ENCODE data around the gene ADGRD1.

ADGRD1 gene

DNA sequence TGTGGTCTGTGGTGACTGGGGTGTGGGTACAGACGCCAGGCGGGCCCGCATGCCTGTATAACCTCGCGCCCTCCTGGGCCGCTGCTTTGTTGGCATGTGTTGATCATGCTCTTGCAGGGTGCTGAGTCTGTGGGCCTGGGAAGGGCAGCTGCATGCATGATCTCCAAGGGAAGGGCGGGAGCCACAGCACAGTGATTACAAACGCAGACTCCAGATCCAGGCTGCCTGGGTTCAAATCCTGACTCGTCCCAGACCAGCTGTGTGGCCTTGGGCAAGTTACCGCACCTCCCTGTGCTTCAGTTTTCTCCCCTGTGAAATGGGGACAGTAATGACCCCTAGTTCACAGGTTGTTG, 24.0 kb downstream of the ADGRD1 start:
- no peak overlapping the region for H3K9ac ChIP-seq (ENCODE audit: low read length)
- H3K36me3 ChIP-seq (ENCODE audit: control insufficient read depth, insufficient read depth, low read length, severe bottlenecking): peaks cover 3% of the 10 kb centered on the region
- peaks cover 5% of the 10 kb centered on the region for H3K27me3 ChIP-seq (replicated peaks; ENCODE audit: control insufficient read depth, insufficient read depth, low read length)
- H3K9me3 ChIP-seq (ENCODE audit: control insufficient read depth, low read length): no peaks in the 10 kb centered on the region
- DNase-seq (ENCODE audit: low read depth): no peak
- H3K4me3 ChIP-seq (ENCODE audit: low read length): no peak overlapping the region
- peaks cover 10% of the 10 kb centered on the region for H3K4me1 ChIP-seq (ENCODE audit: control insufficient read depth, insufficient read depth, low read length)

DNA sequence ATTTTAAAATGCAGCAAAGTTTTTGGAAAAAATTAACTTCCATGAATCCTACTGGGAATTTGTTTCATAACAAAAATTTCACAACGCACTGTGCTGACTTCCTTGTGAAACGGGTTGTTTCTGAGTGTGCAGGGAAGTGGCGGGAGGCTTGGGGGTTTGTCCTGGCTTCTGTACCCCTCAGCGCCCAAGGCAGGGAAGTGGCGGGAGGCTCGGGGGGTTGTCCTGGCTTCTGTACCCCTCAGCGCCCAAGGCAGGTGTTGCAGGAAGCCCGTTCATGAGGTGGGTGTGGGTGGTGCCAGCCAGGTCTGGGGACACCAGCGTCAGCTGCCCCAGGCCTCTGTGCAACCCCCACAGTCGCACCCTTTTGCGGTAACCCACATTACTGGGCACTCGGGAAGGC, 25.1 kb downstream of the ADGRD1 start:
- DNase-seq (ENCODE audit: low read depth): no peak
- Histone ChIP-seq H3K36me3 (ENCODE audit: control insufficient read depth, insufficient read depth, low read length, severe bottlenecking) (no peaks in the 10 kb centered on the region), H3K4me3 (ENCODE audit: low read length) (peak overlapping the region; percentile 35)

DNA sequence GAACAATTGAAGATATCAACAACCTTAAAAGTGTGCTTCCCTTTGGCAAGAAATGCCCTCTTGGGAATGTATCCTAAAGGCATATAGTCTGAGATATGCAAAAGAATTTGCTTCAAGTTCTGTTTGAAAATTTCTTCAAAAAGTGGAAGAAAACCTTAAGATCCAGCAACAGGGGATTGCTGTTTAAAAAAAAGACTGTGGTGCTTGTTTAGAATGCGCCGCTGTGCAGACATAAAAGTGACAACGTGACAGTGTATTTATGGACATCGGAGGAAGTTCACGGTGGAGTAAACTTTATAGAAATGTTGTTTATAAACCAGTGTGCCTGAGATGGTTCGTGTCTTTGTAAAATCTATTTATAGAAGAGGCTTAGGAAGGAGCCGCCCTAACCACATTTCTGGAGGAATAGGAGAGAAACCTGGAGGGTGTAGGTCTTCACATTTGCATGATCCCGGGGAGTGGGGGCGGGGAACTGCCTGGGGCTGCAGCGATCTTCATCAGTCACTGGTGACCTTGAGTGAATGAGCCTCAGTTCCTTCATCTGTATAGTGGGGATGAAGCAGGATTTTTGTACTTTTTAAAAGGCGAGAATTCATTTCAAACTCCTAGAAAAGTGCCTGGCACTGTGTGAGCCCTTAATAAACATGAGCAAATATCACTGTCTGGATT, 27.5 kb downstream of the ADGRD1 start:
- Histone ChIP-seq H3K27me3 (replicated peaks; ENCODE audit: control insufficient read depth, insufficient read depth, low read length) (no peaks in the 10 kb centered on the region), H3K36me3 (ENCODE audit: control insufficient read depth, insufficient read depth, low read length, severe bottlenecking) (no peaks in the 10 kb centered on the region), H3K4me1 (ENCODE audit: control insufficient read depth, insufficient read depth, low read length) (peaks cover 10% of the 10 kb centered on the region), H3K9me3 (ENCODE audit: control insufficient read depth, low read length) (no peaks in the 10 kb centered on the region), H3K9ac (ENCODE audit: low read length) (no peak overlapping the region), H3K4me3 (ENCODE audit: low read length) (no peak overlapping the region)
- no peak for DNase-seq (ENCODE audit: low read depth)

More for the DNA sequence above, 25.1 kb downstream of the ADGRD1 start:
- Histone ChIP-seq H3K27me3 (replicated peaks; ENCODE audit: control insufficient read depth, insufficient read depth, low read length) (peaks cover 5% of the 10 kb centered on the region), H3K4me1 (ENCODE audit: control insufficient read depth, insufficient read depth, low read length) (peaks cover 10% of the 10 kb centered on the region), H3K9me3 (ENCODE audit: control insufficient read depth, low read length) (no peaks in the 10 kb centered on the region), H3K9ac (ENCODE audit: low read length) (peak overlapping the region; percentile 49)

DNA sequence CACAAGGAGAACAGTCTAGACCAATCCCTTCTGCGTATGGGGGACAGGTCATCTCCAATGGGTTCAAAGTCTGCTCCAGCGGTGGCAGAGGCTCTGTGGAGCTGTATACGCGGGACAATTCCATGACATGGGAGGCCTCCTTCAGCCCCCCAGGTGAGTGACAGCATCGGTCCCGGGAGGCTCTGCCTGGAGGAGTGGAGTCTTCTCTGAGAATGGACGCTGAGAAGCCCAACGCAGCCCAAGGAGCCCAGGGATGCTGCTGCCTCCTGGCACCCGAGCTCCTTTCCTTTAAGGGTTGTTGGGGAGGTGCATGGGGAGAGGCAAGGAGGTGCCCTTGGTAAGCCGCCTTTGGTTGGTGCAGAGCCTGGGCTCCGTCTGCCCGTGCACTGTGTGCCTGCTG, 28.2 kb downstream of the ADGRD1 start:
- Histone ChIP-seq H3K4me1 (ENCODE audit: control insufficient read depth, insufficient read depth, low read length) (peaks cover 10% of the 10 kb centered on the region), H3K9ac (ENCODE audit: low read length) (no peak overlapping the region), H3K36me3 (ENCODE audit: control insufficient read depth, insufficient read depth, low read length, severe bottlenecking) (no peaks in the 10 kb centered on the region), H3K9me3 (ENCODE audit: control insufficient read depth, low read length) (no peaks in the 10 kb centered on the region), H3K4me3 (ENCODE audit: low read length) (no peak overlapping the region), H3K27me3 (replicated peaks; ENCODE audit: control insufficient read depth, insufficient read depth, low read length) (no peaks in the 10 kb centered on the region)
- no peak for DNase-seq (ENCODE audit: low read depth)

DNA sequence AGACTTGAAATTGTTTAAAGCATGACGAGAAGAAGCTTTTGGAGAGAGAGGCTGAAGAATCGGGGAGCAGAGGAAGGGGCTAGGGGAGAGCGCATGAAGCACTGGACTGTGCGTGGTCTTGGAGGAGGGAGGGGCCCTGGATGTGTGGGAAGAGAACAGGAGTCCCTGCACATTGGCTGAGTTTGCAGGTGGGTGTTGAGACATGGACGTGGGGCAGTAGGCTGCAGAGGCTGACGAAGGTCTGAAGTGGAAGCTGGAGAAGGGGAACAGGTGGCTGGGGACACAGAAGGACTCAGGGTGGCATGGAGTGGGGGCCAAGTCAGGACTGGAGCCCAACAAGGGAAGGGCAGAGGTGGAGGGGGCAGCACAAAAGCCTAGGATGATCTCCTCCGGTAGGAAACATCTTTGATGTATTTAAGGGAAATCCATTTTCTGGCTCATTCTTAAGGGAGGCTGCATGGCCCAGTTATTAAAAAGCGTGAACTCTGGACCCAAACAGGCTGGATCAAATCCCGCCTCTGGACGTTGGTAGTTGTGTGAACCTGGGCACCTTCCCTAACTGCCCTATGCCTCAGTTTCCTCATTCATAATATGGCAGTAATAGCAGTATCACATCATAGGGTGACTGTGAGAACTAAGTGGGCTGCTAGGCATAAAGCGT, 29.0 kb downstream of the ADGRD1 start:
- no peak overlapping the region for H3K4me3 ChIP-seq (ENCODE audit: low read length)
- H3K4me1 ChIP-seq (ENCODE audit: control insufficient read depth, insufficient read depth, low read length): peaks cover 10% of the 10 kb centered on the region
- no peaks in the 10 kb centered on the region for H3K36me3 ChIP-seq (ENCODE audit: control insufficient read depth, insufficient read depth, low read length, severe bottlenecking)
- H3K27me3 ChIP-seq (replicated peaks; ENCODE audit: control insufficient read depth, insufficient read depth, low read length): no peaks in the 10 kb centered on the region
- DNase-seq (ENCODE audit: low read depth): no peak
- no peaks in the 10 kb centered on the region for H3K9me3 ChIP-seq (ENCODE audit: control insufficient read depth, low read length)
- no peak overlapping the region for H3K9ac ChIP-seq (ENCODE audit: low read length)

DNA sequence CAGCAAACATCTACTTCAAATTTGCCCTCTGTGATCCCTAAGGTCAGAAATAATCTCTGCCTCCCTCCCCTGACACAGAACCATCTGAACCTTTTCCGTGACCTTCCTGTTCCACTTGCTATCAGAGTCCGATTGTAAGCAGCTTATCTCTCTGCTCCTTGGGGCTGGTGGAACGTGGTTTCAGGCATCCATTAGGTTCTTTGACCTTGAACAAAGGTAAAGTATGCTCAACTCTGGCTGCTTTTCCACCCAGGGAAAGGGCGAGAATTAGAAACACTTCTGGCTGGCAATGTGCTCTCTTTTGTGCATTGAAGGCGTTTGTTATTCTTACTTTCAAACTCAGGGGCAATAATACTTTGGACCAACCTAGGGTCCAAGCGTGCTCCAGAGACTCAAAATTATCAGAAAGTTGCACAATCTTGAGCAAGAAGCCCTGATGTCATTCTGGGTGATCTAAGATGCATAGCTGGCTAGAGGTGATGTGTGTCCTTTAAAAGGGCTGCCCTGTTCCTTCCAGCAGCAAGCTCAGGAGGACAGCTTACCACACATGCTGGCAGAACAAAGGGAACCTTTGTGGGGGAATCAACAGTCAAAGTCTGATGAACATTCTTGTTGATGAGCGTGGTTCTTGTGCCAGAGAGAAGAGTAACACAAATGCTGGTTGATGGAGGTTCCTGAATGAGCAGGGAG, 29.8 kb downstream of the ADGRD1 start:
- Histone ChIP-seq H3K27me3 (replicated peaks; ENCODE audit: control insufficient read depth, insufficient read depth, low read length) (no peaks in the 10 kb centered on the region), H3K9me3 (ENCODE audit: control insufficient read depth, low read length) (no peaks in the 10 kb centered on the region), H3K4me3 (ENCODE audit: low read length) (no peak overlapping the region), H3K9ac (ENCODE audit: low read length) (no peak overlapping the region), H3K36me3 (ENCODE audit: control insufficient read depth, insufficient read depth, low read length, severe bottlenecking) (no peaks in the 10 kb centered on the region), H3K4me1 (ENCODE audit: control insufficient read depth, insufficient read depth, low read length) (peaks cover 6% of the 10 kb centered on the region)
- DNase-seq (ENCODE audit: low read depth): no peak

DNA sequence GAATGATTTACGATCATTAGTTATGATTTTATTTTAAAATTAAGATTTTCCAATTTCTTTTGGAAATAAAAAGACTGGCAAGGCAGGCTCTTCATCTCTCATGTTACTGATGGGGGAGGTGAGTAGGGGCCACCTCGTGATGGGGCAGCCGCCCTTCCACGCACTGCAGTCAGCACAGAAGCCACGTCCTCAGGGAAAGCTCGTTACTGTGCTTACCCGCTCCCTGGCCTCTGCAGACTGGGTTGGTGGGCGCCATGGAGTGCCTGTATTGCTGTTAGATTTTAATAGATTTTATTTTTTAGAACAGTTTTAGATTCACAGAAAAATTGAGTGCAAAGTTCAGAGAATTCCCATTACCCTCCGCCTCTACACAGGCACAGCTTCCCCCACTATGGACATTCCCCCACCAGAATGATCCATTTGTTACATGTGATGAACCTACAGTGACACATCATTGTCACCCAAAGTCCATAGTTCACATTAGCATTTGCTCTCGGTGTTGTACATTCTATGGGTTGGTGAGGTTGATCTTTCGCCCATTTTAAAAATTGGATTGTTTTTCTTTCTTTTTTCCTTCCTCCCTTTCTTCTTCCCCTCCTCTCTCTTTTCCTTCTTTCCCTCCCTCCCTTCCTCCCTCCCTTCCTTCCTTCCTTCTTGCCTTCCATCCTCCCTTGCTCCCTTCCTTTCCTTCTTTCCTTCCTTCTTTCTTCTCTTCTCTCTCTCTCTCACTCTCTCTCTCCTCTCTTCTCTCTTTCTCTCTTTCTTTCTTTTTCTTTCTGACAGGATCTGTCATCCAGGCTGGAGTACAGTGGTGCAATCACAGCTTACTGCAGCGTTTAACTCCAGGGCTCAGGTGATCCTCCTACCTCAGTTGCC, 30.7 kb downstream of the ADGRD1 start:
- no peak for DNase-seq (ENCODE audit: low read depth)
- H3K36me3 ChIP-seq (ENCODE audit: control insufficient read depth, insufficient read depth, low read length, severe bottlenecking): no peaks in the 10 kb centered on the region

DNA sequence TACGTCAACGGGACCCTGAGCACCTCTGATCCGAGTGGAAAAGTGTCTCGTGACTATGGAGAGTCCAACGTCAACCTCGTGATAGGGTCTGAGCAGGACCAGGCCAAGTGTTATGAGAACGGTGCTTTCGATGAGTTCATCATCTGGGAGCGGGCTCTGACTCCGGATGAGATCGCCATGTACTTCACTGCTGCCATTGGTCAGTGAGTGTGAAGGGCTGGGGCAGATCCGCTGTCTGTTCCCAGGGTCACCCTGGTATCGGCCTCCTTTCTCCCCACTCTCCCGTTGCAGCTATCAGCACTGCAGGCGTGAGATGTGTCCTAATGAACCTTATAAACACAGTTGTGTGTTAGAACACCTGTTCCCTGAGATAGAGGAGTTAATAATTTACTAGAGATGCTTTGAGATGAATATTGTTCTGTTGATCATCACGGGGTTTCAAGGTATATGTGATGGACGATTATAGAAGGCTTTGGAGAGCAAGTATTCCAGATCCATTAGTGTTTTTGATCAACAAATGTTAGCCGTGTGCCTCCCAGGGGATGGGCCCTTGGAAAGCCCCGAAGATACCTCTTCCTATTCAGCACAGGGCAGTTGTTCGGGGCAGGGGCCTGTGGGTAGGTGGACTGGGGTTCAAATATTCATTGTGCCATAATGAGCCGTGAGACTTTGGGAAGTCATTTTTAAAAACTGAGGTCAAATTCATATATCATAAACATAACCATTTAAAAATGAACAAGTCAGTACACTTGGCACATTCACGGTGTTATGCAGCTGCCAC, 33.6 kb downstream of the ADGRD1 start:
- no peak for DNase-seq (ENCODE audit: low read depth)
- peaks cover 3% of the 10 kb centered on the region for H3K27me3 ChIP-seq (replicated peaks; ENCODE audit: control insufficient read depth, insufficient read depth, low read length)
- no peak overlapping the region for H3K4me3 ChIP-seq (ENCODE audit: low read length)
- H3K36me3 ChIP-seq (ENCODE audit: control insufficient read depth, insufficient read depth, low read length, severe bottlenecking): no peaks in the 10 kb centered on the region
- no peak overlapping the region for H3K9ac ChIP-seq (ENCODE audit: low read length)
- no peaks in the 10 kb centered on the region for H3K9me3 ChIP-seq (ENCODE audit: control insufficient read depth, low read length)
- H3K4me1 ChIP-seq (ENCODE audit: control insufficient read depth, insufficient read depth, low read length): peaks cover 3% of the 10 kb centered on the region

More for the DNA sequence above, 30.7 kb downstream of the ADGRD1 start:
- Histone ChIP-seq H3K4me3 (ENCODE audit: low read length) (no peak overlapping the region), H3K9ac (ENCODE audit: low read length) (no peak overlapping the region), H3K27me3 (replicated peaks; ENCODE audit: control insufficient read depth, insufficient read depth, low read length) (no peaks in the 10 kb centered on the region), H3K4me1 (ENCODE audit: control insufficient read depth, insufficient read depth, low read length) (no peaks in the 10 kb centered on the region), H3K9me3 (ENCODE audit: control insufficient read depth, low read length) (no peaks in the 10 kb centered on the region)

DNA sequence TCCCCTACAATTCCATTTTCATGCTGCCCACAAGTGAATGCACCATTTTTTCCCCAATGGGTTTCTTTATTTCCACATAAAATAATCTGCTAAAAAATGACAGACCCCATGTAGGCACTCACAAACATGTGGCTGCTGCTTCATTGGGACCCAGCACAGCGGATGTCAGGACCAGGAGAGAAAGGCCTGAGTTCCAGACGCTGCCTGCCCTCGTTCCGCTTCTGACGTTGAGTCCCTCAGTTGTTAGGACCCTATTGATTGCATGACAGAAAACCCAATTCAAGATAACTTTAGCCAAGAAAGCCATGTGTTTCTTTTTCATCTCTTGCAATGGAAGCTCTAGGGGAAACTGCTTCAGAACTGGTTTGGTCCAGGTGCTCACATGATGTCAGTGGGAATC, 34.6 kb downstream of the ADGRD1 start:
- H3K36me3 ChIP-seq (ENCODE audit: control insufficient read depth, insufficient read depth, low read length, severe bottlenecking): no peaks in the 10 kb centered on the region
- peaks cover 3% of the 10 kb centered on the region for H3K4me1 ChIP-seq (ENCODE audit: control insufficient read depth, insufficient read depth, low read length)
- H3K27me3 ChIP-seq (replicated peaks; ENCODE audit: control insufficient read depth, insufficient read depth, low read length): peaks cover 3% of the 10 kb centered on the region
- H3K9ac ChIP-seq (ENCODE audit: low read length): no peak overlapping the region
- DNase-seq (ENCODE audit: low read depth): no peak
- H3K4me3 ChIP-seq (ENCODE audit: low read length): no peak overlapping the region
- no peaks in the 10 kb centered on the region for H3K9me3 ChIP-seq (ENCODE audit: control insufficient read depth, low read length)

DNA sequence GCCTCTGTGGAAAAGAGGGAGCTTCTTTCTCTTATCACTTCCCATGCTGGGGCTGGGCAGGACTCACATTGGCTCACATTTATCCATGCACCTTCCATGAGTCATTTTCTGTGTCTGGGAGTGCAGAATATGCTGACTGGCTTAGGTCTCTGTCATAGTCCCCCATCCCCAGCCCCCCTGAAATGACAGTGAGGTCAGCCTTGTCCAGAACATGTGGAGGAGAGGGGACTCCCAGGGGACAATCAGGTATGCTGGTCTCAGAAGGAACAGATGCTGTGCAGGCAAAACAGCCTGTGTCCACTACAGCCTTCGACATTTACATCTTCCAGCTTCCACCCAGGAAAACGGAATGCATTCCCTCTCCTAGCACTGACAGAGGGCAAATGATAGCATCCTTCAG, 35.0 kb downstream of the ADGRD1 start:
- Histone ChIP-seq H3K27me3 (replicated peaks; ENCODE audit: control insufficient read depth, insufficient read depth, low read length) (peaks cover 3% of the 10 kb centered on the region), H3K36me3 (ENCODE audit: control insufficient read depth, insufficient read depth, low read length, severe bottlenecking) (no peaks in the 10 kb centered on the region), H3K9ac (ENCODE audit: low read length) (no peak overlapping the region), H3K4me3 (ENCODE audit: low read length) (no peak overlapping the region), H3K9me3 (ENCODE audit: control insufficient read depth, low read length) (no peaks in the 10 kb centered on the region), H3K4me1 (ENCODE audit: control insufficient read depth, insufficient read depth, low read length) (peaks cover 3% of the 10 kb centered on the region)
- no peak for DNase-seq (ENCODE audit: low read depth)
